EH (cell line): Measurements from ENCODE around the gene PLEK2.
"Not testable (repeated sequence)": the region's sequence is repeated elsewhere in the genome, so short reads cannot be mapped to it uniquely, and the experiment has no call there.

Experiments used
- DNase-seq: peaks from one replicate; pipeline ENCODE4 v3.0.0-alpha.2; 2015; ENCODE audit warnings: low read depth

PLEK2 gene

DNA sequence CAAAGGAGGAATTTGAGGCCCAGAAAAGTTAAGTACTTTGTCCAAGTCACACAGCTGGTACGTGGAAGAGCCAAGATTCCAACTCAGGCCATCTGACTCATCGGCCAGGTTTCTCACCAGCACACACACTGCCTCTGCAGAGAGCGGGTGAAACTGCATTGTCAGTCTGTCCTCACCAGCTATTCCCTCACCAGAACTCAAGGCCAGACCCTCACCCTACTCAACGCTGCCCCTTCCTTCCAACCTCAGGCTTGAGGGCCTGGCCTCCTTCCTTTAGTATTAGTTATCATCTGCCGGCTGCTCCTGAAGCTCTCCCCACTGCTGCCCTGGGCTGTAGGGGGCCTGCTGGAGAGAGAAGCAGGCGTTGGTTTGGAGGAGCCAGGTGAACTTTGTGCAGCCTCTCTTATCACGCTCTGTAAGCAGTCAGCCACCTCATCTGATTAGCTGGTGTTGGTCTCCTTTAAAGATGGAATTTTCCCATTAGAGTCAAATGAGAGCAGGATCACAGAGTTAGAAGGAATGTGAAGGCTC, 16.6 kb upstream of the PLEK2 start:
- peak; percentile 65 for DNase-seq

DNA sequence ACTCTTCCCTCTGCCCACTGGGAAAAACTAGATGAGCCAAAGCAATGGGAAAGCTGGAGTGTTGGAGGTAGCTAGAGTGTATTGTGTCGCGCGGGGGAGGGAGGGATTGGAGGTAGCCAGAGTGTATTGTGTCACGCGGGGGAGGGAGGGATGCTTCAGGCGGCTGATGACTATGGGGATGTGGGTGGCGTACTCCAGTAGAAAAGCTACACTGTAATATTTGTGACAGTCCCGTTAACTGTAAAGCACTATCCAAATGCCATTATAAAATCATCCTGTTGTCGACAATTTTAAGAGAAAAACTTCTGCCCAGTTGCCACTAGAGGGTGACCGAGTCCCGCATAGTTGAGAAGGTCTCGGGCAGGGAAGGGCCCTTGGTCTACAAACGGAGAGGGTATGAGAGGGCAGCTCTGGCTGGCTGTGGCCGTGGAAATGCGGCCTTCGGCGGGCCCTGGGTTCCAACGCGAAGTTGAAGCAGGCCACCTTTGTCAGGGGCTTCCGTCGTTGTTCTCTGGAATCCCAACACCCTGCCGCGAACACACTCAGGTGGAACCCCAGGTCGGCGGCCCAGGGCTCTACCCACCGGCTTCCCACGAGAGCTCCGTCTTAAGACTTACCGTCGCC, 15.1 kb upstream of the PLEK2 start:
- DNase-seq: peak; percentile 80

DNA sequence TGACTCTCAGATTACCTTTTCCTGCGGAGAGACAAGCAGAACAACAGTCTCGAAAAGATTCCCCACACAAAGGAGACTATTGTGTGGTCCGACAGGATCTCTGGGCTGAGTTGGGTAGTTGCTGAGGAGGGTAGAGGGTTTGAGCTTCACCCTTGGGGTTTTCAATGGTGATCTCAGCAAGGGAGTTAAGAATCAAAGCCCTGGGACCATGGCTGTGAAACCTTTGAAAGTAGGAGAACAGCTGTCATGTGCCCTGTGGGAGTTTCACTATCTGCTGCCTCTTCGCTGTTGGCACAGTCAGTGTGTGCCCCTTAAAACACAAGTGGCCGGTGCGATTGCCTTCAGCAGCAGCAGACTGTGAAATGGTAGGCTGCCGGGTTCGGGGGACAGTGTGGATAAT, 14.2 kb upstream of the PLEK2 start:
- DNase-seq: no peak

DNA sequence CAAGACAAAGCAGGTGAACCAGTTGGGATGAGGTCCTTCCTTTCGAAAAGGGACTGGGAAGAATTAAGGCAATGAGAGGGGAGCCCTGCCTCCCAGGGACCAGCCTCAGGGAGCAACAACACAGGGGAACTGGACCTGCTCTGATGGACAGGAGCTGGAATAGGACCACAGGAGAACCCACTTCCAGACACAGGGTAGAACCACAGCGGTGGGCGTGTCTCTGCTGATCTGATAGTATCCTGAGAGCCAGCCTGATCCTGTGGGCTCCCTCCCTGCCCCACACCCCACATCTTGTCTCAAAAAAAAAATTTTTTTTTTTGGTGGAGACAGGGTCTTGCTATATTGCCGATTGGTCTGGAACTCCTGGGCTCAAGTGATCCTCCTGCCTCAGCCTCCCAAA, 13.6 kb upstream of the PLEK2 start:
- DNase-seq: no peak

DNA sequence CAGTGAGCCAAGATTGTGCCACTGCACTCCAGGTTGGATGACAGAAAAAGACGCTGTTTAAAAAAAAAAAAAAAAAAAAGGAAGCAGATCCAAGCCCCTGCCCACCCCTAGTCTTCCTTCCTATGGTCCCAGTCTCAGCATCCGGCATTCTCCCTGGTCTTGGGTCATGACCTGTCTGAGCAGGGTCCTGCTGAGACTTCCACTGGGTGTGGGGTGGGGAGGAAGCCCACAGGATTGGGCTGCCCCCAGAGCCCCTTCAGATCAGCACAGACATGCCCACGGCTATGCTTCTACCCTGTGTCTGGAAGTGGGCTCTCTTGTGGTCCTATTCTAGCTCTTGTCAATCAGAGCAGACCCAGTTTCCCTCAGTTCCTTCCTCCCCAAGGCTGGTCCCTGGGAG, 12.6 kb upstream of the PLEK2 start:
- no peak for DNase-seq

DNA sequence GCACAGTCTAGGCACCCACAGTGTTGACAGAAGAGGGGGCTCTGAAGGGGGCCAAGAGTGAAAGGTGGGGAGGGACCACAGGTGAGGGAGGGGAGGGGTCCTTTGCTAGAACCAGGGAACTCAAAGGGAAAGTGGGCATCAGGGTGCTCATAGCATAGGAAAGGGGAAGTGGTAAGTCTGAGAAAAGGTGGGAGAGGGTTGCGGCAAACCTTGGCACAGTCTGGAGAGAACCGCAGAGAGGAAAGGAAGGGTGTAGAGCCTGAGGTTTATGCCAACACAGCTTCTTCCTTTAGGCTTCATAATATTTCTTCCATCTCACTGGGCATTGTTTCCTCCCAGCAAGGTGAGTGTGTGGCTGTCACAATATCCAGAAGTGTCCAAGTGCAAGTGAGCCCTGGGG, 11.5 kb upstream of the PLEK2 start:
- DNase-seq: no peak

DNA sequence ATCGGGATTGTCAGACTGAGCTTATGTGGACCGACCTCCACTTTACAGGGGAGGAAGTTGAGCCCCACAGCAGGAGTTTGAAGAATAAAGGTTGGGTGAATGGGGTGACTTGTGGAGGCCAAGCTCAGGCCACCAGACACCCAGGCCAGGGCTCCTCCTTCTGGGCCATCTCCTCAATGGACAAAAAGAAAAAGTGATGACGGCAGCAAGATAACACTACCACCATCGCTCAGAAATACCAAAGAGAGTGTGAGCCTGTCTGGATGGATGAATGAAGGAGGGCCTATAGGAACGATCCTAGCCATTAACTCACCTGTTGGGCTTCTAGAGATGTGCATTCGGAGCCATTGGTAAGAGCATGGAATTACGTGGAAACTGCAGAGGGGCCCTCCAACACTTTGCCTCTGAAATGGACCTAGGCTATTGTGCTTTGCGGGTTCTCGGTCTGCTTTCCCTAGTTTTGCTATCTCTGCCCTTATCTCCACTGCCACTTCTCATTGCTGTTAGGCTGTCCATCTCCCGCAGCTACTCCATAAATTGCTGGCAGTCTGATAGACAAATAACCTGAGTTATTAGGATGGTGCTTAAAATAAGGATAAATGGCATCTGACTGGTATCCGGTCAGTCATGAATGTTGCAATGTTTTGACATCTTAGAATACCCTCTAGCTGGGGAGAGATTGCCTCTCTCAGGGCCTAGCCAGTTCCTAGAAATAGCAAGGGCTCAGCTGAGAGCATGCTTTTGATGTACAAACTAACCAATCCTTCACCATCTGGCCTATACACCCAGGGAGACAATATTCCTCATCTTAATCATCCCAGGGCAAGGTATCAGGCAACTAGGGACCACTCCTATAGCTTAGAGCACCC, 9.6 kb upstream of the PLEK2 start:
- DNase-seq: no peak

DNA sequence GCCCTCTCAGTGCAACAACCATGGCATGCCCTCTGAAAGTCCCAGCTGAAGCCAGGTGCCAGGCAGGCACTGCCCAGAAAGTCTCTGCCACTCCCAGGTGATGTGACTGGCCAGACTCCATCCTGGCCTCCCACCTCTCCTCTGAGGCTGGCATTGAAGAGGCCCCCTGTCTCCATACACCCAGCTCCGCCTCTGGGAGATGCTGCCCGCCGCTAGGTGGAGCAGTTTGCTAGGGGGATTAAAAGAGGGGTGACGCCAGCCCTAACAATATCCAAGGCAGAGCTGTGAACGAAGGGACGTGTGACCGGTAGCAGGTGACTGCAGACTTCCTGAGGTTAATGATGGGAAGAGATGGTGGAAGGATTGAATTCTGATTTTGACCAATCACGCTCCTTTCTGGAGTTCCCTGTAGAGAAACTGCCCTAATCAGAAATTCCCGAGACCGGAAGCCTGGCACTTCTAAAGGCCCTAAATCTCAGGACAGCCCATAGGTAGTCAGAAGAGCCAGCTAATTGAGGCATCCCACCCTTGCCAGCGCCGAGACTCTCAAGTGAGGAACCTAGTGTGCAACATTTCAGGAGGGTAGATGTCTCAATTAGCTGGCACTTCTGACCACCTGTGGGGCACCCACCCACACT, 8.3 kb upstream of the PLEK2 start:
- no peak for DNase-seq

DNA sequence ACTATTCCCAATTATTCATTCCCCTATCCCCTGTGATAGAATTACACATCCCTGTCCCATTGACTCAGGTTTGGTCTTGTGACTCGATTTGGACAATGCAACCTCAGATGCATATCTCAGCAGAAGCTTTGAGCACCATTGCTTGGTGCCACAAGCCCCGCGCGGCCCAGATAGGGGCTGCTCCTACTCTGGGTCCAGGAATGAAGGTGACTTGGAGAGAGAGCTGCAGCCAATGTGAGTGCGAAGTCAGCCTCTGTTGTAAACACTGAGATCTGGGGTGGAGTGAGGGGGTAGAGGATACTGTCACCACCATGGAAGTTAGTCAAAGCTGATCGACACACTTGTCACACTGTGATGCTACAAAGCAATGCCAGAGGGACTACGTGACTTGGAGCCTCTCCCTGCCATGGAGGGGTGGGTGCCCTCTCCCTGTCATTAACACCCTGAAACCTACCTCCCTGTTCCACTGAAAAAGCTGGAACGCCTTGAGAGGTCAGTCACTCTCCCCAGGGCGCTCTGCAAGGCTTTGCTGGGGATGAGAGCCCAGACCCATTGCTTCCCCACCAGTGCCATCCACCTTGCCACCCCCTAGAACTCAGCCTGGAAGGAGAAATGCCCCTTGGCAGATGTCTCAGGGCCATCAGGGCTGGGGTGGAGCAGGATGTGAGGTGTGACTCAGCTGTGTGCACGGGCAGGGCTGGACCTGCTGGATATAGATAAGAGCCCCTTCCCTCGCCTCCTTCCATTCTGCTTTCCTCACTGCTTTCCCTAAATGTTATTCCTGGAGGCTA, 6.6 kb upstream of the PLEK2 start:
- peak; percentile 19 for DNase-seq

DNA sequence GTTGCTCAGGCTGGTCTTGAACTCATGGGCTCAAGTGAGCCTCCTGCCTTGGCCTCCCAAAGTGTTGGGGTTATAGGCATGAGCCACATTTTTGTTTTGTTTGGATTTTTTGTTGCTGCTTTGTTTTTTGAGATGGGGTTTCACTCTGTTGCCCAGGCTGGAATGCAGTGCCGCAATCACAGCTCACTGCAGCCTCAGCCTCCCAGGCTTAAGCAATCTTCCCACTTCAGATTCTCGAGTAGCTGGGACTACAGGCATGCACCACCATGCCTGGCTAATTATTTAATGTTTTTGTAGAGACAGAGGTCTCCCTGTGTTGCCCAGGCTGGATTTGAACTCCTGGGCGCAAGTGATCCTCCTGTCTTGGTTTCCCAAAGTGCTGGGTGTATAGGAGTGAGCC, 5.7 kb upstream of the PLEK2 start:
- DNase-seq: peak; percentile 51

DNA sequence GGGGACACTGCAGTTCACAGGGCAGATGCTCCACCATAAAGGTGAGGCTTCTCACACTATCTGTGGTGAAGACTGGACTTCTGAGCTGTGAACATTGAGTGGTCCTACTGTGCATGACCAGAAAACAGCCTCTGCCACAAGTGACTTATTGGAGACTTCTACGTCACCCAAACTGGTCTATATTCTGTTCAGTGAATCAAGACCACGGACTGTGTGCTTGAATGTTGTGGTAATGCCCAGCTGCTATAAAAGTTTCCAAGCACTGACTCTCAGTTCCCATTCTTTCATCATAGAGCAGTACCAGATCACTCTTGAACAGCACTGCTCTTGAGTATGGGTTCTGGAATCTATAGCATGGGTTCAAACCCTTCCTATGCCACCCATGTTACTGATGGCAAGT, 4.8 kb upstream of the PLEK2 start:
- no peak for DNase-seq

DNA sequence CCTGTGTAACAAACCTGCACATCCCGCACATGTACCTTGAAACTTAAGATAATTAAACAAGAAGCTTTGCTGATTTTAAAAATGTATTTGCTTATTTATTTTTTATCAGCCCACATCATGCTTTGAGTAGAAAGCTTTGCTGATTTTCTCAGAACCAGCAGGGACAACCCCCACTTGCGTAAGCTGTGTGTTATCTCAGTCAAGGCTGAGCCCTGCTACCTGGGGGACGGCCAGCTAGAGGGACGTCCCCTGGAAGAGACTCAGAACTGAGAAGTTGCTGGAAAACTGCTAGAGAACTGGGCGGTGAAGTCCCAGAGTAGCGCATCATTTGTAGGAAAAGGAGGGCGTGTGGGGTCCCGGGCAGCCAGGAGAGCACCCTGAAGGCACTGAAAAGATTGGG, 4.1 kb upstream of the PLEK2 start:
- no peak for DNase-seq

DNA sequence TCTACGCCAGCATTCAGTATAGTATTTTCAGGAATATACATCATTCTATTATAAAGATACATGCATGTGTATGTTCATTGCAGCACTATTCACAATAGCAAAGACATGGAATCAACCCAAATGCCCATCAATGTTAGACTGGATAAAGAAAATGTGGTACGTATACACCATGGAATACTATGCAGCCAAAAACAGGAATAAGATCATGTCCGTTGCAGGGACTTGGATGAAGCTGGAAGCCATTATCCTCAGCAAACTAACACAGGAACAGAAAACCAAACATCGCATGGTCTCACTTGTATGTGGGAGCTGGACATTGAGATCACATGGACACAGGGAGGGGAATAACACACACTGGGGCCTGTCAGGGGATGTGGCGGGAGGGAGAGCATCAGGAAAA, 3.6 kb upstream of the PLEK2 start:
- not testable (repeated sequence) for DNase-seq

DNA sequence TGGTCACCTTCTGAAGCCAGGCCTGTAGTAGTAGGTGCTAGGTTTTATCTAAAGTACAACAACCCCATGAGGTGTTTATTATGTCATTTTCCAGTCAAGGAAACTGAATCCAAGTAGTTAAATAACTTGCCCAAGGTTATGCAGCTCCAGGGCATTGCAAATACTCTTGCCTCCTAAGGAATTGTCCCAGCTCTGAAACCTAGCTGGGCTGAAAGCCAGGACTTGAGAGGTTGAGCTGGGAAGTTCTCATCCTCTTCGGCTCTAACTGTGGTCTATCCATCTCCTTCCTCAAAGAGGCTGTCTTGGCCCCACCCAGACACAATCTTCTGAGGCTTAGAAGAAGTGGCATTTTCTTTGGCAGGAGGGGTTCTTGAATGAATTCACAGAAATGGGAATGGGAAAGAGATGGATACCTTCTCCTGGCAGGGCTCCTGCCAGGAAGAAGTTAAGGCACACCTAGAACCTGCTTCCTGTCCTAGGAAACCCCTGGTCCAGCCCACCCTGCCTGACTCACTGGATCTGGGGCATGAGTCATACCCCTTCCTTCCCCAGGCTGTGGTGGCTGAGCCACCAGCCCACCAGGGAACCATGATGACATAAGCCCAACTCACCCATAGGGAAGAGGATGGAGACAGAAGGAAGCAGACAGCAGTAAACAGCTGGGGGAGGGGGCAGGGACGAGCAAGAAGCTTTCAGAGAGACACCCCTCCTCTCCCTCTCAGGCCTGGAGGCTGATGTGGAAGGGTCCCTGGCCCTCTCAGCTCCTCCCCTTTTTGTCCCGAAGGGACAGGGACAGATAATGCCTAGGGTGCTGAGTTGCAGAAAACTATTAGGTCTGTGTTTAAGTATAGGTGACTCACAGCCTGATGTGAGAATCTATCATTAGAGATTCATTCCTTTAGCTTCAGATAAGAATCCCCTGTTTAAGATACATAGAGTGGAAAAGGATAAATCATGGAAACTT, 2.1 kb upstream of the PLEK2 start:
- peak; percentile 90 for DNase-seq

DNA sequence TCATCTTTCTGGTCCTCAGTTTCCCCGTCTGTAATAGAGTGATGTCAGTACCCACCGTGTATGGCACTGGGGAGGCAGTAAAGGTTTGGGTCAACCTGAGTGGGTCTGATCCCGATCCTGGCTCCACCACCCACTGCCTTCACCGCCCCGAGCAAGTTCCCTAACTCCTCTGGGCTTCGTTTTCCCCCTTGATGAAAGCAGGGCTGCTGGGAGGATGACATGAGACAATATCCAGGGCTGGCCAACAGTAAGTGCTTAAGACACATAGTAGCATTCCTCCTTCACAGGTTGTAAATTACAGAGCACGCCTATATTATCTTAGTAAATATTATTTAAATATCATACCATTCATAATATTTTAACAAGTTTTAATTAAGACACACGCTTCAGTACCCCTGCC, 595 bp downstream of the PLEK2 start:
- DNase-seq: no peak

DNA sequence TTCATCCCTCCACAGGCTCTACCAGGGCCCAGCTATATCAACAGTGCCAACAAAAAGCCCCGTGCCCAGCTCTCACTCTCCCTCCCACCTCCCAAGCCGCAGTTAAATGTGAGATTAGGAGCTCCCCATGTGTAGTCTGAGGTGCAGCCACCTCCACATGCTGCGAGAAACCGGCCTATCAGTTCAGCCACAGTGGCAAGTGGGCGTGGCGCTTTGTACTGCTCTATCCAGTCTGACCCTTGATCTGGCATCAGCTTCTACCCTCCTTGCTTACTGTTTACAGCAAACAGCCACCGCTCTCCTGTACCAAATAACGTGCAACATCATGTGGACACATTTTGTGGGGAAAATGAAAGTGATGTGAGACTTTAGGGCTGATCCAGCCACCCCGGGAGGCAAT, 1.7 kb downstream of the PLEK2 start:
- DNase-seq: no peak

DNA sequence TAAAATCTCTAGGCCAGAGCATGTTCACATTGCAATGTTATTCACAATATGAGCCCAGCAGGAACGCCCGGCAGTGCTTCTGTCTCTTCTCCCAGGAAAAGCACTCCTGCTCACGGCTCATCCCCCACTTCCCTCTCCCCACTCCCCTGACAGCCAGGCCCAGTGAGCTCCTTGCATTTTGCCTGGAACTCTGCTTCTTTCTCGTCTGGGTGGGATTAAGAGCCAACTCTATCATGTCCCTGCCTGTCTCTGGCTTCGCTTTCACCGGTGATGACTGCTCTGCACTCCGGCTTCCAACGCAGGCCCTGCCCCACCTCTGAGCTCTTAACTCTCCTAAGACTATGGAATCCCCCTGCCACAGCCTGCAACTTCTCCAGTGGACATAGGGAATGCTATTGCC, 2.5 kb downstream of the PLEK2 start:
- DNase-seq: no peak

DNA sequence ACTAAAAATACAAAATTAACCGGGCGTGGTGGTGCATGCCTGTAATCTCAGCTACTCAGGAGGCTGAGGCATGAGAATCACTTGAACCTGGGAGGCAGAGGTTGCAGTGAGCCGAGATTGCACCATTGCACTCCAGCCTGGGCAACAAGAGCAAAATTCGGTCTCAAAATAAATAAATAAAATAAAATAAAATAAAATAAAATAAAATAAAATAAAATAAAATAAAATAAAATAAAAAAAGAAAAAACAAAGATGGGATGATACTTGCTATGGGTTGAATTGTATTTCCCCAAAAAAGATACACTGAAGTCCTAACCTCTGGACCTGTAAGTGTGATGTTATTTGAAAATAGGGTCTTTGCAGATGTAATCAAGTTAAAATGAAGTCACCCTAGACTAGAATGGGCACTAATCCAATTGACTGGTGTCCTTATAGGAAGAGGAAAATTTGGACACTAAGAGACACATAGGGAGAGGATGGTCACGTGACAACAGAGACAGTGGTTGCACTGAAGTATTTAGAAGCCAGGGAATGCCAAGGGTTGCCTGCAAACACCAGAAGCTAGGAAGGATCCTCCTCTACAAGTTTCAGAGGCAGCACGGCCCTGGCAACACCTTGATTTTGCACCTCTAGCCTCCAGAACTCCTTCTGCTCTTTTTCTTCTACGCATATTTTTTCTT, 3.7 kb downstream of the PLEK2 start:
- peak; percentile 23 for DNase-seq

DNA sequence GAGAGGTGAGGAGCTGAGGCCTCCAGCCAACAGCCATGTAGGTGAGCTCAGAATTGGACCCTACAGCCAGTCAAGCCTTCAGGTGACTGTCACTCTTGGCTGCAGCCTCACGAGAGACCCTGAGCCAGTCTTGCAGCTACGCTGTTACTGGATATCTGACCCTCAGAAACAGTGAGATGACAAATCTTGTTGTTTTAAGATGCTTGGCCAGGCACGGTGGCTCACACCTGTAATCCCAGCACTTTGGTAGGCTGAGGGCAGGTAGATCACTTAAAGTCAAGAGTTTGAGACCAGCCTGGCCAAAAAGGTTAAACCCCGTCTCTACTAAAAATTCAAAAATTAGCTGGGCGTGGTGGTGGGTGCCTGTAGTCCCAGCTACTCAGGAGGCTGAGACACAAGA, 6.2 kb downstream of the PLEK2 start:
- no peak for DNase-seq

DNA sequence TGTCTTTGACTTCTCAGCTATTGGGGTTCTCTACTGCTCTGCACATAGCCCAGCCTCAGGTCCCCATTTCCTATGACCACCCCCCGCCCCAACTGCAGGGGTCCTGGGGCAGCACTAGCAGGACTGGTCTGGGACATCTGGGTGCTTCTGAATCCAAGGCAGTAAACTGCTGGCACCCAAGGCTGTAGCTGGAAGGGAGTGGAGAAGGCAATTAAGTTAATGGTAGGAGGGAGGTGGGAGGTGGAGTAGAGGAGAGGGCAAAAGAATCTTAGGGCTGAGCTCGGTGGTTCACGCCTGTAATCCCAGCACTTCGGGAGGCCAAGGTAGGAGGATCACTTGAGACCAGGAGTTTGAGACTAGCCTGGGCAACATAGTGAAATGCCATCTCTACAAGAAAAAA, 11.5 kb downstream of the PLEK2 start:
- DNase-seq: no peak

DNA sequence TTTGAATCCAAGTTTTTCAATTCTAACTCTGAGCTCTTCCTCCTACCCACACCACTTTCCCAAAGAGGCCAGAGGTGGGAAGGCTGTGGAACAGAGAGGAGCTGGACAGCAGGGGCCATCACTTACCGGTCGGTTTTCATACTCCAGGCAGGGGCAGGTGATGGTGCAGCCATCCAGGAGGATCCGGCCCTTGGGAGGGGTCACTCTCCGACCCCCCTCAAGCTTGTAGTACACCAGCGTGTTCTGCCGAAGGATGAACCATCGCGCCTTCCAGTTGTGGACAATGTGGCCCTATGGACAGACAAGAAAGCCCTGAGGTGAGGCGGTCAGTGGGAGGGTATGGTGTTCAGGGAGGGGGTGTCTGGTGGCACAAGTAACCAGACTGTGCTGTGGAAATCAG, 14.4 kb downstream of the PLEK2 start:
- DNase-seq: no peak
